ENCODE data around the gene OR13C8.
"Not testable (repeated sequence)": the region's sequence is repeated elsewhere in the genome, so short reads cannot be mapped to it uniquely, and the experiment has no call there.

The OR13C8 gene

GRCh38 chr9:104568868-104569267, at the start of gene OR13C8:
TSS of gene OR13C8 (plus strand) at chr9:104569168. CDS start at chr9:104569168, 0 bp downstream.
- no peak for DNase-seq

GRCh38 chr9:104520241-104520640, 48.7 kb upstream of the OR13C8 start:
- not testable (repeated sequence) for DNase-seq

GRCh38 chr9:104527109-104527508, 41.9 kb upstream of the OR13C8 start, which contains the start of gene OR13C4:
TSS of gene OR13C4 (minus strand) at chr9:104527209. CDS start at chr9:104527209, 0 bp downstream.
- no peak for DNase-seq

- no peak for DNase-seq
These were observed 32.2 kb upstream of the OR13C8 start, which contains the start of gene OR13C3 for GRCh38 chr9:104536756-104537155. TSS of gene OR13C3 (minus strand) at chr9:104536856. CDS start at chr9:104536723, 133 bp downstream.

- no peak for DNase-seq
These were observed 29.7 kb upstream of the OR13C8 start for GRCh38 chr9:104539275-104539674.

- no peak for DNase-seq
These were observed 24.3 kb upstream of the OR13C8 start for GRCh38 chr9:104544644-104545043.

GRCh38 chr9:104553261-104553660, 15.7 kb upstream of the OR13C8 start:
- no peak for DNase-seq

- DNase-seq = no peak
These were observed 13.4 kb upstream of the OR13C8 start for GRCh38 chr9:104555521-104555920.

- DNase-seq = no peak
These were observed 11.9 kb upstream of the OR13C8 start for GRCh38 chr9:104556830-104557634.

GRCh38 chr9:104564358-104564757, 4.6 kb upstream of the OR13C8 start:
- no peak for DNase-seq

- DNase-seq = no peak
These were observed 3.6 kb downstream of the OR13C8 start for GRCh38 chr9:104572612-104573011.

- no peak for DNase-seq
These were observed 6.5 kb downstream of the OR13C8 start for GRCh38 chr9:104575456-104575855.

GRCh38 chr9:104577263-104577662, 8.3 kb downstream of the OR13C8 start:
- no peak for DNase-seq

- no peak for DNase-seq
These were observed 11.6 kb downstream of the OR13C8 start for GRCh38 chr9:104580562-104580961.

- DNase-seq = no peak
These were observed 17.7 kb downstream of the OR13C8 start for GRCh38 chr9:104586496-104587180.

- no peak for DNase-seq
These were observed 20.7 kb downstream of the OR13C8 start for GRCh38 chr9:104589626-104590025.

GRCh38 chr9:104598749-104599148, 29.8 kb downstream of the OR13C8 start:
- not testable (repeated sequence) for DNase-seq

GRCh38 chr9:104599313-104599712, 30.3 kb downstream of the OR13C8 start, which contains the start of gene OR13C5:
TSS of gene OR13C5 (minus strand) at chr9:104599413. CDS start at chr9:104599413, 0 bp downstream.
- DNase-seq = not testable (repeated sequence)

- DNase-seq = no peak
These were observed 35.8 kb downstream of the OR13C8 start for GRCh38 chr9:104604801-104605200.

- DNase-seq = not testable (repeated sequence)
These were observed 36.6 kb downstream of the OR13C8 start, which contains the start of gene OR13C2 for GRCh38 chr9:104605527-104605926. TSS of gene OR13C2 (minus strand) at chr9:104605627. CDS start at chr9:104605627, 0 bp downstream.

GRCh38 chr9:104606152-104606551, 37.2 kb downstream of the OR13C8 start:
- no peak for DNase-seq

GRCh38 chr9:104608336-104608735, 39.4 kb downstream of the OR13C8 start:
- DNase-seq = no peak

- DNase-seq = no peak
These were observed 42.2 kb downstream of the OR13C8 start for GRCh38 chr9:104611213-104611612.

GRCh38 chr9:104617418-104617817, 48.5 kb downstream of the OR13C8 start:
- DNase-seq = no peak
